Measurements from ENCODE around the gene TMEM37. TPM values are rescaled to one million over a fixed set of nuclear protein-coding genes. Genes with fewer than 3 reads are reported as not detected.

Gene TMEM37
- total RNA-seq, 1 donor from 2014 or later: 2.3 TPM

DNA sequence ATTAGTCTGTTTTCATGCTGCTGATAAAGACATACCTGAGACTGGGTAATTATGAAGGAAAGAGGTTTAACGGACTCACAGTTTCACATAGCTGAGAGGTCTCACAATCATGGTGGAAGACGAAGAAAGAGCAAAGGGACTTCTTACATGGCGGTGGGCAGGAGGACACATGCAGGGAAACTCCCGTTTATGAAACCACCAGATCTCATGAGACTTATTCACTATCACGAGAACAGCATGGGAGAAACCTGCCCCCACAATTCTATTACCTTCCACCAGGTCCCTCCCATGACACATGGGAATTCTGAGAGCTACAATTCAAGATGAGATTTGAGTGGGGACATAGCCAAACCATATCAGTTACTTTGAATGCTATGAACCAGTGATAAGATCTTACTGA lies 48.5 kb downstream of the TMEM37 start:
- peaks cover 29 to 37% of the 10 kb centered on the region in 2 donors for H3K4me1 ChIP-seq
- H3K27me3 ChIP-seq: no peaks in the 10 kb centered on the region
- no peaks in the 10 kb centered on the region for H3K9me3 ChIP-seq
- no peak for DNase-seq (ENCODE audit: low spot score in 2 of 2)
- H3K36me3 ChIP-seq: no peaks in the 10 kb centered on the region
- H3K4me3 ChIP-seq: no peak overlapping the region
- intact Hi-C loops (cut with DNase I): loop anchor here (10.0 kb wide), 4 partner anchors 165 to 1295 kb away; partner anchors contain the start of genes PTPN4 and STEAP3
- TF ChIP-seq, protein P1, sequence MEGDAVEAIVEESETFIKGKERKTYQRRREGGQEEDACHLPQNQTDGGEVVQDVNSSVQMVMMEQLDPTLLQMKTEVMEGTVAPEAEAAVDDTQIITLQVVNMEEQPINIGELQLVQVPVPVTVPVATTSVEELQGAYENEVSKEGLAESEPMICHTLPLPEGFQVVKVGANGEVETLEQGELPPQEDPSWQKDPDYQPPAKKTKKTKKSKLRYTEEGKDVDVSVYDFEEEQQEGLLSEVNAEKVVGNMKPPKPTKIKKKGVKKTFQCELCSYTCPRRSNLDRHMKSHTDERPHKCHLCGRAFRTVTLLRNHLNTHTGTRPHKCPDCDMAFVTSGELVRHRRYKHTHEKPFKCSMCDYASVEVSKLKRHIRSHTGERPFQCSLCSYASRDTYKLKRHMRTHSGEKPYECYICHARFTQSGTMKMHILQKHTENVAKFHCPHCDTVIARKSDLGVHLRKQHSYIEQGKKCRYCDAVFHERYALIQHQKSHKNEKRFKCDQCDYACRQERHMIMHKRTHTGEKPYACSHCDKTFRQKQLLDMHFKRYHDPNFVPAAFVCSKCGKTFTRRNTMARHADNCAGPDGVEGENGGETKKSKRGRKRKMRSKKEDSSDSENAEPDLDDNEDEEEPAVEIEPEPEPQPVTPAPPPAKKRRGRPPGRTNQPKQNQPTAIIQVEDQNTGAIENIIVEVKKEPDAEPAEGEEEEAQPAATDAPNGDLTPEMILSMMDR (IDR thresholded peaks at IDR 0.05): no peak
- no peak overlapping the region for H3K27ac ChIP-seq

DNA sequence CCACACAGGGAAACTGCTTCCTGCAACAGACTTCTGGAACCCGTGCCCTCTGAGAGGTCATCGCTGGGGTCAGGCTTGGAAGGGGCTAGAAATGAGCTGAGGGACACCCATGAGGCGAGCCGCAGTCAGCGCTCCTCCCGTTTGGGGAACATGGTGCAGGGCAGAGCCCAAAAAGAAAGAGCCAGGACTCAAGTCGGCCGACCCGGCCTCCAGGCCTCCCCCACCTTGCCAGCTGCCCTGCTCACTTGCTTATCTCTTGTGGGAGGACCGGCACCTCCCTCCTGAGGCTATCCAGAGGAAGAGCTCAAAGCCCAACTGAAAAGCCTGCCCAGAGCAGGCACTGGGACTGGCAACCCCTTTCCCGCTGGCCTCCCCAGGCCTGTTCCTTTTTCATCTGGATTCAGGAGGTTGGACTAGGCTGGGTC lies 49.1 kb downstream of the TMEM37 start:
- Histone ChIP-seq H3K27me3 (no peaks in the 10 kb centered on the region), H3K9me3 (no peaks in the 10 kb centered on the region), H3K4me1 (peaks cover 33 to 39% of the 10 kb centered on the region in 2 donors), H3K27ac (no peak overlapping the region), H3K4me3 (no peak overlapping the region), H3K36me3 (no peaks in the 10 kb centered on the region)
- TF ChIP-seq, protein P1 (IDR thresholded peaks at IDR 0.05): no peak
- intact Hi-C loops (cut with DNase I): loop anchor here (10.0 kb wide), 4 partner anchors 164 to 1296 kb away; partner anchors contain the start of genes PTPN4 and STEAP3
- peak in 1 of 2 donors; percentile 54 for DNase-seq (ENCODE audit: low spot score in 2 of 2)

DNA sequence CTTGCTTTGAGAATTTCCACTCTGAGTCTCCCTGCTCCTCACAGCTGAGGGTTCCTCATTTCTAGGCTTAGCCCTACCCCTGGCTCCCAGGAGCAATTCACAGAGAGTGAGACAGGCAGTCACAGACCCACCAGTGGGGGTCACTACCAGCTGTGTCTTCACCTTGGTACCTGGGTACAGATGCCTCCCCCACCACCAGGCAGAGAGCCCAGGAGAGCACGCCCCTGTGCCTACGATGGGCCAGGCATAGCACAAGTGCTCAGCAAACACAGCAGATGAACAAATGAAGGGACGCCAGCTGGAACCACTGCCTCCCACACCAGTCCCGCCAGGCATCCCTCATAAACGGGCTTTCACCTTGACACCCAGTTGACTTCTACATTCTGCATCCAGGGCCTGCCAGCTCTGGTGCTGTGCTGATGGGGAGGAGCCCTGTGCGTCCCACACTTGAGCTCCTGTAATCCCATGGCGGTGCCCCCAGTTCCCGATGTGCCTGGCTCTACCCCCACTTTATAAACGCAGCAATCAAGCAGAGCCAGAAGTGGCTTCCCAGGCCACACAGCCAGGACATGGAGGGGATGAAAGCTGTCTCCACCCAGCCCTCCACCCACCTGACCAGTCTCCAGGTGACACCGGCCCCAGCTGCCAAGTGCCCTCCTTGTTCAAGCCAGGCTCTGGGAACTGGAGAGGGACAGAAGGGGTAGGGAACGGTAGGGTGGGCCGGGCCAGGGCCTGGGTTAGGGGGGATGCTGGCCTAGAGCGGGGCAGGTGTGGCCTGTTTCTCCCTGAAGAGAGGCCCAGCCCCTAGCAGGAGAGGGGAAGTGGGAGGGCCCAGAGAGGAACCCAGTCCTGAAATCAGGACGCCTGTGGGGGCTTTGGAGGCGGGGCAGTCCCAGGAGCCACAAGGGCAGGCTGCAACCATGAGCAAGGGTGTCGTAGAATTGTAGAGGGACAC lies 50.1 kb downstream of the TMEM37 start:
- DNase-seq (ENCODE audit: low spot score in 2 of 2): no peak
- H3K27me3 ChIP-seq: no peaks in the 10 kb centered on the region
- H3K9me3 ChIP-seq: no peaks in the 10 kb centered on the region
- TF ChIP-seq, protein P1 (IDR thresholded peaks at IDR 0.05): no peak
- no peak overlapping the region for H3K4me3 ChIP-seq
- H3K27ac ChIP-seq: peak overlapping the region; percentile 88 to 97
- no peaks in the 10 kb centered on the region for H3K36me3 ChIP-seq
- peaks cover 38 to 39% of the 10 kb centered on the region in 2 donors for H3K4me1 ChIP-seq
- intact Hi-C loops (cut with DNase I): loop anchor here (2.0 to 10.0 kb wide), 5 partner anchors 115 to 1297 kb away; partner anchors contain the start of genes C2orf76, DBI, PTPN4 and STEAP3

DNA sequence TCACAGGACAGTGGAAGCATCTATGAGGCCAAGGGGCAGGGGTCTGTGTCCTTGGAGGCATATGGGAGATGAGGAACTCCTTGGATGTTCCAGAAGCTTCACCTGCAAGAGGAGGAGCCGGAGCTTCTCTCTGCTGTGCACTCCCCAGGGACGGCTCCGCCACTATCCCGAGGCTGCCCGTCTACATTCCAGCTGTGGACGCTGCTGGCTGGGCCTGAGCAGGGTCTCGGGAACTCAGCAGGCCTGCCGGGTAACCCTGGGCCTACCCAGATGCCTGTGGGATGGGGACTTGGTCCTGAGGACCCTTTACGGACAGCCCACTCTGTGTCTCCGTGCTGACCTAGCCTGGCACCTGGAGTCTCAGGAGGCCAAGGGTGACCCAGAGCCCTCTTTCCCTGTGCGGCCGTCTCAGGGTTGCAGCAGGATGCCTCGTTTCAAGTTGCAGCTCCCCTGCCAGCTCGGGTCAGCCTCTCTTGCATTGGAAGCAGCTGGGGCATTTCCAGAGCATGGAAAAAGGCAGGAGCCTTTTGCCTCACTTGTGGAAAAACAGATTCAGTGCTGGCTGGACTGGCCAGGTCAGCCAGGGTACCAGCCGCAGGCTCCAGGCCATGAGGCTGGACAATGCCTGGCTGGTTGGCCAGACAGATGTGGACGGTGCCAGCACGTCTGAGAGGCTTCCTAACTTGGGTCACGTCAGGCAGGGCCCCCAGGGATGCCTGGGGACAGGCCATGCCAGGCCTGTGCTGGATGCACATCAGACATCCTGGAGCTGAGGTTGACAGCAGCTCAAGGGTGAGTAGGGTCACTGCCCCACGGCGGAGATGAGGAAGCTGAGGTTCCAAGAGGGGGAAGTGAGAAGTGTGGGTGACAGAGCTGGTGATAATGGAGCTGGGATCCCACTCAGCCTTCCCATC lies 51.1 kb downstream of the TMEM37 start:
- Histone ChIP-seq H3K27me3 (no peaks in the 10 kb centered on the region), H3K36me3 (no peaks in the 10 kb centered on the region), H3K9me3 (no peaks in the 10 kb centered on the region), H3K4me3 (peak overlapping the region in 1 of 2 donors; percentile 30), H3K4me1 (peaks cover 39 to 45% of the 10 kb centered on the region in 2 donors), H3K27ac (peak overlapping the region; percentile 88 to 97)
- intact Hi-C loops (cut with DNase I): loop anchor here (1.0 to 10.0 kb wide), 6 partner anchors 62 to 1298 kb away; partner anchors contain the start of genes C2orf76, CFAP221, DBI and PTPN4
- DNase-seq (ENCODE audit: low spot score in 2 of 2): peak; percentile 63 to 92
- TF ChIP-seq, protein P1 (IDR thresholded peaks at IDR 0.05): no peak

DNA sequence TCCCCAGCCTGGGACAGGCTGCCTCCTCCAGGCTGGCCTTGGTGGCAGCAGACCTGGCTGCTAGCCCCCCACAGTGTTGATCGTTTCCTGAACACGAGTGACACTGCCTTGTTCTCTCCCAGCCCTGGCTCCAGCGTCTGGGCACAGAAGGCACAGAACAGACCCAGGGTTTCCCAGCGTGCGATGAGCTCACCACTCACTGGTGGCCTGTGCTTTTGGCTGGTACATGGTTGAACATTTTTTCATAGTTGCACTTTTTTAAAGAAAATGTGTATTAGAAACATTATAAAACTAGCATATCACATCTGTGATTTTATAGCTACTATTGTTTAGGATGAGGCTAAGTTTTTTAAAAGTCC lies 51.7 kb downstream of the TMEM37 start:
- H3K9me3 ChIP-seq: no peaks in the 10 kb centered on the region
- peak; percentile 71 to 86 for DNase-seq (ENCODE audit: low spot score in 2 of 2)
- no peaks in the 10 kb centered on the region for H3K27me3 ChIP-seq
- H3K4me1 ChIP-seq: peaks cover 39 to 45% of the 10 kb centered on the region in 2 donors
- no peaks in the 10 kb centered on the region for H3K36me3 ChIP-seq
- peak overlapping the region in 1 of 2 donors; percentile 30 for H3K4me3 ChIP-seq
- TF ChIP-seq, protein P1 (IDR thresholded peaks at IDR 0.05): no peak
- intact Hi-C loops (cut with DNase I): loop anchor here (1.0 to 10.0 kb wide), 6 partner anchors 61 to 1299 kb away; partner anchors contain the start of genes C2orf76, CFAP221, DBI and PTPN4
- H3K27ac ChIP-seq: peak overlapping the region; percentile 88 to 97
